Body of pancreas (tissue), 4 donors: Measurements from ENCODE around the gene RNU7-1. TPM values are rescaled to one million over a fixed set of nuclear protein-coding genes. Genes with fewer than 3 reads are reported as not detected.

ENCODE experiments used
- ATAC-seq: fragments of 150-250 bp; one replicate; pipeline ENCODE4 v1.9.1; 2016
- DNase-seq, 4 donors: peaks; one replicate each; pipeline ENCODE4 v3.0.0-alpha.2; 2019
- H3K27ac ChIP-seq, 4 donors: fragments of 200-600 bp; sonication (generic); 1 replicate in 3 of 4; 2 replicates in 1 of 4; pipeline versions ENCODE4 v1.5.1 to v1.6.1; 2016 to 2019; ENCODE audit warnings: mild to moderate bottlenecking in 1 of 4, mixed read lengths in 1 of 4, moderate library complexity in 1 of 4
- H3K27me3 ChIP-seq, 2 donors: fragments of 200-600 bp; sonication (generic); one replicate each; pipeline ENCODE4 v1.6.0; 2016; ENCODE audit warnings: mild to moderate bottlenecking in 1 of 2
- H3K36me3 ChIP-seq, 2 donors: fragments of 200-600 bp; sonication (generic); replicated peaks in 1 of 2; 2 replicates each; pipeline ENCODE4 v1.5.1; 2016; ENCODE audit warnings: low read depth in 2 of 2; ENCODE audit not compliant: insufficient read depth in 1 of 2
- H3K4me1 ChIP-seq: fragments of 200-600 bp; sonication (generic); one replicate; pipeline ENCODE4 v1.6.0; 2016
- H3K4me3 ChIP-seq, 2 donors: fragments of 200-600 bp; sonication (generic); 1 replicate in 1 of 2; 2 replicates in 1 of 2; pipeline ENCODE4 v1.5.1; 2016 to 2019
- H3K9me3 ChIP-seq, 3 donors: fragments of 200-600 bp; sonication (generic); 1 replicate in 2 of 3; 2 replicates in 1 of 3; pipeline ENCODE4 v1.5.1; 2016
- POLR2A ChIP-seq, 3 donors: fragments of 450-650 bp; IDR thresholded peaks; one replicate each; pipeline ENCODE4 v1.6.1; 2016; ENCODE audit warnings: antibody characterized with exemption in 3 of 3, mild to moderate bottlenecking in 2 of 3
- WGBS, 2 donors: methylation state at CpG; one replicate each; pipeline ENCODE4 v1.1.5; 2017; 5-methylcytosine and 5-hydroxymethylcytosine counted together
- intact Hi-C: fragments of 100-400 bp; cut with DNase I; formaldehyde crosslinking; loops from one replicate; pipeline ENCODE4 v1.15.1; 2023
- total RNA-seq, 2 donors: library from RNA; depleted of rRNA; stranded (reverse); fragments of >200 nt; gene quantifications; one replicate each; pipeline ENCODE4 v1.1.0, GENCODE V29; 2016
- TF ChIP-seq, protein P1 (sequence below), 7 experiments: fragments of 450-650 bp in 4 of 7; fragments of 200-600 bp in 3 of 7; sonication (generic) in 3 of 7; IDR thresholded peaks; one replicate each; pipeline ENCODE4 v1.5.1; 2016 to 2019; ENCODE audit warnings: antibody characterized with exemption in 7 of 7

RNU7-1 gene
- total RNA-seq, 2 donors from 2014 or later, result not detected

- TF ChIP-seq POLR2A (IDR thresholded peaks at IDR 0.05), result no peak
- TF ChIP-seq, protein P1, sequence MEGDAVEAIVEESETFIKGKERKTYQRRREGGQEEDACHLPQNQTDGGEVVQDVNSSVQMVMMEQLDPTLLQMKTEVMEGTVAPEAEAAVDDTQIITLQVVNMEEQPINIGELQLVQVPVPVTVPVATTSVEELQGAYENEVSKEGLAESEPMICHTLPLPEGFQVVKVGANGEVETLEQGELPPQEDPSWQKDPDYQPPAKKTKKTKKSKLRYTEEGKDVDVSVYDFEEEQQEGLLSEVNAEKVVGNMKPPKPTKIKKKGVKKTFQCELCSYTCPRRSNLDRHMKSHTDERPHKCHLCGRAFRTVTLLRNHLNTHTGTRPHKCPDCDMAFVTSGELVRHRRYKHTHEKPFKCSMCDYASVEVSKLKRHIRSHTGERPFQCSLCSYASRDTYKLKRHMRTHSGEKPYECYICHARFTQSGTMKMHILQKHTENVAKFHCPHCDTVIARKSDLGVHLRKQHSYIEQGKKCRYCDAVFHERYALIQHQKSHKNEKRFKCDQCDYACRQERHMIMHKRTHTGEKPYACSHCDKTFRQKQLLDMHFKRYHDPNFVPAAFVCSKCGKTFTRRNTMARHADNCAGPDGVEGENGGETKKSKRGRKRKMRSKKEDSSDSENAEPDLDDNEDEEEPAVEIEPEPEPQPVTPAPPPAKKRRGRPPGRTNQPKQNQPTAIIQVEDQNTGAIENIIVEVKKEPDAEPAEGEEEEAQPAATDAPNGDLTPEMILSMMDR (IDR thresholded peaks at IDR 0.05), result no peak
- 71 to 83% methylated on average over 15 to 20 of the region's 21 CpGs for WGBS, 2 donors
- H3K27ac ChIP-seq, result peak overlapping the region in 2 of 4 donors; percentile 9 to 23
- peaks cover 0 to 5% of the 10 kb centered on the region in 2 donors for H3K36me3 ChIP-seq
- no peak for ATAC-seq
- no peak overlapping the region for H3K4me3 ChIP-seq
- no peaks in the 10 kb centered on the region for H3K9me3 ChIP-seq
- no peaks in the 10 kb centered on the region for H3K4me1 ChIP-seq
- intact Hi-C loops, result no loop called here
- DNase-seq, result no peak
- H3K27me3 ChIP-seq, result no peaks in the 10 kb centered on the region
These were observed 10.9 kb downstream of the RNU7-1 start for GRCh38 chr12:6954316-6955107.

- 84 to 95% methylated on average over 12 to 21 of the region's 22 CpGs for WGBS, 2 donors
- peaks cover 0 to 5% of the 10 kb centered on the region in 2 donors for H3K36me3 ChIP-seq
- H3K27me3 ChIP-seq, result no peaks in the 10 kb centered on the region
- TF ChIP-seq, protein P1 (IDR thresholded peaks at IDR 0.05), result no peak
- TF ChIP-seq POLR2A (IDR thresholded peaks at IDR 0.05), result no peak
- no peak overlapping the region for H3K27ac ChIP-seq
- ATAC-seq (no peak), DNase-seq (no peak)
- intact Hi-C loops, result no loop called here
- no peaks in the 10 kb centered on the region for H3K9me3 ChIP-seq
- H3K4me3 ChIP-seq, result no peak overlapping the region
- H3K4me1 ChIP-seq, result peaks cover under 1% of the 10 kb centered on the region
These were observed 11.7 kb downstream of the RNU7-1 start for GRCh38 chr12:6955108-6956020.

DNA sequence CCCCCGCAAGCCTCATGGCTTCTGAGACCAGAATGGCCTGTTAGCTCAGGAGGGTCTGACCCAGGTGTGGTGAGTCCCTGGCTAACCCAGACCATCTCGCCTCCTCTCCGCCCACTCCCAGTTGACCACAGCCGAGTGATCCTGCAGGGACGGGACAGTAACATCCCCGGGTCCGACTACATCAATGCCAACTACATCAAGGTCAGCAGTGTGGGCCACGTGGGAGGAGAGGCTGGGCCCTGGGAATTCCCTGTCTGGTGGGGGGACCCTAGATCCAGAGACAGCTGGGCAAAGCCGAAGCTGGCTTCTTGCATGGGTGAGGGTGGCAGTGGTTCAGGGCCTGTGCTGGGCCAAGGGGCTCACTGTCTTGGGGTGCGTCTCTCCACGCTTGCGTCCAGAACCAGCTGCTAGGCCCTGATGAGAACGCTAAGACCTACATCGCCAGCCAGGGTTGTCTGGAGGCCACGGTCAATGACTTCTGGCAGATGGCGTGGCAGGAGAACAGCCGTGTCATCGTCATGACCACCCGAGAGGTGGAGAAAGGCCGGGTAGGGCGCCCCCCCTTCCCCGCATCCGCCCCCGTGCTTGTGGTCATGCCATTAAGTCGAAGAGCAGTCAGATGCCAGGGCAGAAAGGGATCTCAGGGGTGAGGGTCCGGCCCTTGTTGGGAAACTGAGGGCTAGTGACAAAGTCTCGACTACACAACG lies 12.6 kb downstream of the RNU7-1 start:
- ATAC-seq (no peak), DNase-seq (no peak)
- Histone ChIP-seq H3K4me1 (peaks cover 9% of the 10 kb centered on the region), H3K27me3 (no peaks in the 10 kb centered on the region), H3K9me3 (no peaks in the 10 kb centered on the region), H3K4me3 (no peak overlapping the region), H3K27ac (no peak overlapping the region), H3K36me3 (peaks cover 0 to 5% of the 10 kb centered on the region in 2 donors)
- no peak for TF ChIP-seq POLR2A (IDR thresholded peaks at IDR 0.05)
- TF ChIP-seq, protein P1 (IDR thresholded peaks at IDR 0.05), result no peak
- intact Hi-C loops, result no loop called here
- 78 to 85% methylated on average over 24 to 28 of the region's 28 CpGs for WGBS, 2 donors

DNA sequence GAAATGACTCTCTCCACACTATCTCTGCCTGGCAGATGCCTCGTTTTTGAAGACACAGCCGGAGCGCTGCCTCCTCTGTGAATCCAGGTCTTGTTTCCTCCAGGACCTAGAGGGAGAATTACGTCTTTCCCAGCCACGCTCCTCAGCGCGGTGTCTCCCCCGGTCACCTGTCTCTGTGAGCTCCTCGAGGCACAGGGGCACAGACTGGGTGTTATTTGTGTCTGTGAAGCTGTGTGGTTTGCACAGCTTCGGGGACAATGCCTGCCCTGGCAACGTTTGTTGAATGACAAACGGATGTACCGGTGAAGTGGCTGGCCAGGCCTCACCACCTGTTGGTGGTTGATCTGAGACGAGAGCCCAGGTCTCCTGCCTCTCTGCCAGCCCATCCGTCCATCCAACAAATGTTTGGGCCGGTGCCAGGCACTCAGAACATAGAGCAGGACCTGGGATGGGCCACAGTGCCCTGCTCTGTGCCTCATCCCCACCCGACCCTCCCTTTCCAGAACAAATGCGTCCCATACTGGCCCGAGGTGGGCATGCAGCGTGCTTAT lies 13.6 kb downstream of the RNU7-1 start:
- intact Hi-C loops, result no loop called here
- Histone ChIP-seq H3K4me3 (no peak overlapping the region), H3K9me3 (no peaks in the 10 kb centered on the region), H3K27me3 (no peaks in the 10 kb centered on the region), H3K27ac (no peak overlapping the region), H3K36me3 (peaks cover 0 to 5% of the 10 kb centered on the region in 2 donors), H3K4me1 (peaks cover 19% of the 10 kb centered on the region)
- WGBS, 2 donors, result 77 to 91% methylated on average over 13 to 20 of the region's 20 CpGs
- TF ChIP-seq POLR2A (IDR thresholded peaks at IDR 0.05), result no peak
- TF ChIP-seq, protein P1 (IDR thresholded peaks at IDR 0.05), result no peak
- ATAC-seq, result no peak
- DNase-seq, result no peak
